ENCODE data around the gene PIK3C2A.

Gene PIK3C2A

GRCh38 chr11:17217401-17217800 lies 9.6 kb upstream of the PIK3C2A start:
- DNase-seq = no peak

- DNase-seq = no peak
These were observed 6.6 kb upstream of the PIK3C2A start for GRCh38 chr11:17214338-17214737.

- DNase-seq = no peak
These were observed 3.5 kb upstream of the PIK3C2A start for GRCh38 chr11:17211286-17211685.

- no peak for DNase-seq
These were observed 2.1 kb upstream of the PIK3C2A start for GRCh38 chr11:17209939-17210245.

- peak; percentile 28 for DNase-seq
These were observed 642 bp upstream of the PIK3C2A start for GRCh38 chr11:17208257-17208999.

GRCh38 chr11:17206463-17206862 lies 1.3 kb downstream of the PIK3C2A start:
- DNase-seq = no peak

- DNase-seq = peak; percentile 32
These were observed 10.3 kb downstream of the PIK3C2A start for GRCh38 chr11:17197431-17197898.

- DNase-seq = no peak
These were observed 19.1 kb downstream of the PIK3C2A start for GRCh38 chr11:17188675-17189074.

- no peak for DNase-seq
These were observed 20.7 kb downstream of the PIK3C2A start for GRCh38 chr11:17186932-17187692.

- no peak for DNase-seq
These were observed 21.8 kb downstream of the PIK3C2A start for GRCh38 chr11:17185938-17186337.

GRCh38 chr11:17184882-17185587 lies 22.8 kb downstream of the PIK3C2A start:
- DNase-seq = no peak

GRCh38 chr11:17183836-17184235 lies 23.9 kb downstream of the PIK3C2A start:
- no peak for DNase-seq

GRCh38 chr11:17179970-17180369 lies 27.8 kb downstream of the PIK3C2A start:
- no peak for DNase-seq

GRCh38 chr11:17173332-17173731 lies 34.5 kb downstream of the PIK3C2A start:
- no peak for DNase-seq

- peak; percentile 5 for DNase-seq
These were observed 35.9 kb downstream of the PIK3C2A start for GRCh38 chr11:17171916-17172315.

GRCh38 chr11:17171343-17171742 lies 36.4 kb downstream of the PIK3C2A start:
- peak; percentile 65 for DNase-seq

- no peak for DNase-seq
These were observed 37.9 kb downstream of the PIK3C2A start for GRCh38 chr11:17169876-17170275.

GRCh38 chr11:17165247-17165890 lies 42.4 kb downstream of the PIK3C2A start:
- no peak for DNase-seq

GRCh38 chr11:17164361-17165246 lies 43.2 kb downstream of the PIK3C2A start:
- DNase-seq = no peak

- DNase-seq = no peak
These were observed 44.0 kb downstream of the PIK3C2A start for GRCh38 chr11:17163736-17164135.

GRCh38 chr11:17163291-17163690 lies 44.5 kb downstream of the PIK3C2A start:
- DNase-seq = no peak

- DNase-seq = no peak
These were observed 45.4 kb downstream of the PIK3C2A start for GRCh38 chr11:17162376-17162775.
